Measurements from ENCODE around the gene ROCK2.

The ROCK2 gene

DNA sequence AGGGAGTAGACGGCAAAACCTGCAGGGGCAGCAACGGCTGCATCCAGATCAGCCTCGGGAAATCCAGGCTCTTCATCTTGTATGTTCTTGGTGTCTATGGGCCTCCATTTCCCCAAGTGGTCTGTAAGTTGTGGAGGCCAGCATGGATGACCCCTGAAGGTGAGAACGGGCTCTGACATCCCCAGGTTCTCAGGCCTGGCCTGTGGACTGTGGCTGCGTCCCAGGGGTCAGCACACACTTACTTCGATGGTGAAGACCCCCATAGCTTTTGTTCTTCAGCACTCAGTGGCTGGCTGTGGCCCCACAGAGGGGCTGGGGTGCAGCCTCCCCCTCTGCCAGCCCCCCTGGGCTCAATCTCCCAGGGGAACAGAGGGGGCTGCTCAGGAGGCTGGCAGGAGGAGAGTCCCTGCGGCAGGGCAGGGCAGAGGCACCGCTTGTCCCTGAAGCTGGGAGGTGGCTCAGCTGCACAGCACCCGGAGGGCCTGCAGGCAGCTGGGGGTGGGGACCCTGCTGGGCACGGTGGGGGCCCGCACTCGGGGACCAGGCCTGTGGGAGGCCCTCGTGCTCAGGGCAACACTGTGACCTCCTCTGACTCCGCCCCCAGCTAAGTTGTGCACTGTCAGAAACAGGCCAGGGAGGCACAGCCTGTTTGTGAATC is 185.4 kb downstream of the ROCK2 start:
- DNase-seq (ENCODE audit: insufficient read length, low spot score) (no peak), FAIRE-seq (no peak)

DNA sequence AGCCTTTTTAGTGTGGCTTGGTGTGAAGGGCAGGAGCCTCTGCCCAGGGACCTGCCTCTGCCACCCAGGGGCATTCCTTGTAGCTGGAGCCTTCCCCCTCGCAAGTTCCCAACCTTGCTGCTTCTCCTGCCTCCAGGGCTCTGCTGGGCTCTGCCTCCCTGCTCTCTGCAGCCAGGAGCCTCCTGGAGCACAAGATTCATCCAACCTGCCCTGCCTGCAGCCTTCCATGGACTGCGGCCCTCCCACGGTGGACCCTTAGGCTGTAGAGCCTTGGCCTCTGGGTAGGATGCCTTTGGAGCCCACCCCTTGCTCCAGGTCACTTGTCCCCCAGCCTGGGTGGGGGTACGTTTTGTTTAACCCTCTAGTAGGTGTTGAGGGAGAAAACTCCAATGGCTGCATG is 186.7 kb downstream of the ROCK2 start:
- no peak for DNase-seq (ENCODE audit: insufficient read length, low spot score)
- FAIRE-seq, result no peak

DNA sequence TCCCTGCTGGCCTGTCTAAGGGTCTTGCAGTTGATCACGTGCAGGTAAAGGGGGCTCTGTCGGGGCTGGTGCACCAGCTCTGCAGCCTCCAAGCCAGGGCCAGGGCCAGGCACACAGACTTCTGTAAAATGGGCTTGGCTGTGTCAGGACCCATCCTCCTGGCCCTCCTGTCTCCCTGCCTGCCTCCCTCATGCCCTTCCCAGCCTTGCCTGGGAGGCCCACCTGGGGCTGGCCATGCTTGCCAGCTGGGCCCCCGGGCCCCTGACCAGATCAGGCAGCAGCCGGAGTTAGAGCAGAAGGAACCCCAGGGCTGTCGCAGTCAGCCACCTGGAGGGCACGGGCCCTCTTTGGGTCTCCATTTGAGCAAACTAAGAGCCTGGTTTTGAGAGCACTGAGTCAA is 187.1 kb downstream of the ROCK2 start:
- FAIRE-seq (no peak), DNase-seq (ENCODE audit: insufficient read length, low spot score) (no peak)

DNA sequence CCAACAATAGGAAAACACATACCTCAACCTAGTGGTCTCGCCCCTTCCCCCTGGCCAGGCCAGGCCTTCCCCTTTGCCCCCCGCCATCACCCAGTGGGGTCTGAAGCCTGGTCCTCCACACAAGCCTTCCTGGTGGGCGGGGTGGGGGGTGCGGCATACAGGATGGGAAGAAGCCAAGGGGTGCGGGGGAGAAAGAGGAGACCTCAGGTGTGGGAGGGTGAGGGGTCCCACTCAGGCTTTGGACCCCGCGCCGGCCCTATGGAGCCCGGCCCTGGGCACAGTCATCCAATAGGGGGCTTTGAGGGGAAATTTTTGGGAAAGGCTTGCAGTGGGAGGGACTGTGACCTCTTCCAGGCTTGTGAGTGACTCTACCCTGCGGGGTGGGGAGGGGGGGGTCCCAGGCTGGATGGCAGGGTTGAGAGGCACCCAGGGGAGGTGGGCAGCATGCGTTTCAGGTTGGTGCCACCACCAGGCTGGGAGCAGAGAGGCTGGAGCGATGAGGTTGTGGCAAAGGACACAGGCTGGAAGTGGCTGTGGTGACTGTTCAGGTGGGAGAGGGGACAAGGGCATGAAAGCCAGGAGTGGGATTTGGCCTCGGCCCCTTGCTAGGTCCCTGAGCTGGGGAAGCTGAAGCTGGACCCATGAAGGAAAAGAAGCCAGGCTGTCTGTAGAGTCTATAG is 187.9 kb downstream of the ROCK2 start:
- no peak for DNase-seq (ENCODE audit: insufficient read length, low spot score)
- no peak for FAIRE-seq

DNA sequence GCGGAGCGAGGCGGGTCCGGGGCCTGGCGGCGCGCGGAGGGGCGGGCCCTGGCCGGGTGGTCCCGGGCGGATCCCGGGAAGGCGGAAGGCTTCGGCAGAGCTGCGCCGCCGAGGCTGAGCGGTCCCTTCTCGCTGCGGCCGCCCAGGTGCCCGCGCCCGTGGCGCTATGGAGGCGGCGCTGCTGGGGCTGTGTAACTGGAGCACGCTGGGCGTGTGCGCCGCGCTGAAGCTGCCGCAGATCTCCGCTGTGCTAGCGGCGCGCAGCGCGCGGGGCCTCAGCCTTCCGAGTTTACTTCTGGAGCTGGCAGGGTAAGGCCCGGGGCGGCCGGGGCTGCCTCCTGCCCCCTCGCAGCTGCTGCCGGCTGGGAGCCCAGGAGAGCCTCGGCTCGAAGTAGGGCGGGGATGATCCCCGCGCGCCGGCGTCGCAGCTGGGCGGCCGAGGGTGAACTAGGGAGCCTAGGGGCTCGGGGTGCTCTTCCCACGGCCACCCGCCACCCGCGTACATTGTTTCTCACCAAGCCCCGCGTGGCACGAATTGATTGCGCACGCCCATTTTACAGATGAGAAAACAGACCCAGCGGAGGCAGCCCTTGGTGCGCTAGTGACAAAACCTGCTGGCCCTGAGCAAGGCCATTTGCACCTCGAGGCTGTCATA is 188.9 kb downstream of the ROCK2 start, which contains the start of gene SLC66A3:
SLC66A3 (plus strand) TSS at position 87 of the 655 bp plus-strand sequence; CDS start at position 167, 80 bp downstream.
- DNase-seq (ENCODE audit: insufficient read length, low spot score) (peak; percentile 83), FAIRE-seq (no peak)

DNA sequence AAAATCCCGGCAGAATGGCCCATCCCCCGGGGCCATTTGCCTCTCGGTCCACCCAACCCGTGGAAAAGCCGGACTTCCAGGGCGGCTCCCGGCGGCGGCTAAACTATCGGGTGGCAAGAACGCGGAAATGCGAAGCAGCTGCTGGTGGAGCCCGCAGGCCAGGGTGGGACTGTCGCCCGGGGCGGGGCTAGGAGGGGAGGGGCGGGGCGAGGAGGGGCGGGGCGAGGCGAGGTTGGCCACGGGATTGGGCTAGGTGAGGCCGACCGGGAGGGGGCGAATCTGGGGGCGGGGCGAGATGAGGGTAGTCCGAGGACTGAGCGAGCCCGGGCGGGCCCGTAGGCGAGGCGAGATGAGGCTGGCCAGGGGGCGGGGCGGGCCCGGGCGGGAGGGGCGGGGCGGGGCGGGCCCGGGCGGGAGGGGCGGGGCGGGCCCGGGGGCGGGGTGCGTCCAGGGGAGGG is 189.5 kb downstream of the ROCK2 start:
- DNase-seq (ENCODE audit: insufficient read length, low spot score) (peak; percentile 97), FAIRE-seq (peak; percentile 87)

DNA sequence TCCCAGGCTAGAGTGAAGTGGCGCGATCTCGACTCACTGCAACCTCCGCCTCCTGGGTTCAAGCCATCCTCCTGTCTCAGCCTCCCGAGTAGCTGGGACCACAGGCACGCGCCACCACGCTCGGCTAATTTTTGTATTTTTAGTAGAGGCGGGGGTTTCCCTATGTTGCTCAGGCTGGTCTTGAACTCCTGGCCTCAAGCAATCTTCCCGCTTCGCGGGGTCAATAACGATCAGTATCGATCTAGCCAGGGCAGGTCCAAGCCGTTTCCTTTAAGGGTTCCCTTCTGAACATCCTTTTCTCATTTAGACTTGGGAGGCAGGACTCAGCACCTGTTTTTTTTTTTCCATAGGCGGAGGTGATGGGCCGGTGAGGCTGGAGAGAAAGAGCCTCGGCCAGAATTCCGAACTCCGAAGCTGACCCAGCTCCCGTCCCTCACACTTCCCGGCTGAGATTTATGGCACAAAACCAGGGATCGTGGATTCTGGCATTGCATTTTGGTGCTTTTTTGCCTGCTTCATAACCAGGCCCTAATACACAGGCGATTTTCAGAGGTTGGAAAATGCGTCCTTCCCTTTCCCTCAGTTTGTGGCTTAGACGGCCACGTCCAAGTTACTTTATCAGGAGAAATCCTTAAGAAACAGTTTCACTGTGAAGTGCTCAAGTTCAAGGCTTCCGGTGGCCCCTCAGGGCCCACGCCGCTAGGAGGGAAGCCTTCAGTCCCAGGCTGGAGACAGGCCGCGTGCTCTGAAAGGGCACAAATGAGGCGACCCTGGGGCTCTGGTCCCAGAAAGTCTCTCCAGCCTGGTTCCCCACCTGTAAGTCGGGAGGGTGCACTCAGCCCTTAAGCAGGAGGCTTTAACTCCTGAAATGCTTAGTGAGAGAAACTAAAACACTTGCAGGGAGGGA is 190.2 kb downstream of the ROCK2 start:
- no peak for DNase-seq (ENCODE audit: insufficient read length, low spot score)
- no peak for FAIRE-seq

DNA sequence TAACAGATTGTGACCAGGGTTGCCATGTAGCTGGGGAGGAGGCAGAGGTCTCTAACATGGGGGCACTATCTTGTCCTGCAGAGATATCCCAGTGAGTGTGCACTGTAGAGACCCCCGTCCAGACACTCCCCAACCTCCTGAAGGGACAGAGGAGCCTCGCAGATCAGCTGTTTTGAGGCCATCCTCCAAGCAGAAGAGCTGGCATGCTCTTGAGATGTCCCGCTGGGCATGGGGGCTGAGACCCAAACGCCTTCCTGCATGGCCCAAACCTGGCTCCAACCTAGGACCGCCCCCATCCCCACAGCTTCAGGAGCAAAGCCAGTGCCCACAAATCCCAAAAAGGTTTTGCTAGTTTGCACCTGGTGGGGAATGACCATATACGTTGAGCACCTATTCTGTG is 191.8 kb downstream of the ROCK2 start:
- DNase-seq (ENCODE audit: insufficient read length, low spot score), result no peak
- no peak for FAIRE-seq

DNA sequence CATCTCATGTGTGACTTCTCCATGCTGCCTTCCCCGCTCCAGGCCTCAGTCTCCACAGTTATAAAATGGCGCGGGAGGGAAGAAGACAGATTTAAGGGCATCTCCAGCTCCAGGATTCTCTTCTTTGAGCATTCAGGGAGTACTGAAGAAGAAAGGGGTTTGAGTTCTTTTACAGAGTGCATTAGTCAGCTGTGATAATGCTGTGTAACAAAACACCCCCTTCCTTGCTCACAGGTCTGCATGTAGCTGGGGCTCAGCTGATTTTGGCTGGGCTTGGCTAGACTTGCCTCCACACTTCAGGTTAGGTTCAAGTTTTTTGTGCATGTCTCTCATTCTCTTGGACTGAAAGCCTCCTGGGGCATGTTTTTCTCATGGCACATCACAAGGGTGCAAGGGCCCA is 197.2 kb downstream of the ROCK2 start:
- FAIRE-seq (no peak), DNase-seq (ENCODE audit: insufficient read length, low spot score) (no peak)

DNA sequence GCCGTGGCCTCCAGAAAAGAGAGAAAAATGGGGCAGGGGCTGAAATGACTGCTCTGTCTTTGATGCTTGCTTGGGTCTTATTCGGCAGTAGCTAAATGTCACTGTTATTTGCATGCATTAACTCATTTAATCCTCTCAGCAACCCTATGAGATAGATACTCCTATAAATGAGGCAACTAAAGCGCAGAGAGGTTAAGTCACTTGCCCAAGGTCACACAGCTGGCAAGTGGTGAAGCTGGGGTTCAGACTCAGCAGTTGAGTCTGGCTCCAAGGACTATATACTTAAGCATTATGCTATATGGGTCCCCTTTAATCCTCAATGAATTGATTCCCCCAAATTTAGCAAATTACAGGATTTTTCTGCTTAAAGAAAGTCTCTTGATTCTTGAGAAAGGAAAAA is 198.4 kb downstream of the ROCK2 start:
- DNase-seq (ENCODE audit: insufficient read length, low spot score) (no peak), FAIRE-seq (no peak)

DNA sequence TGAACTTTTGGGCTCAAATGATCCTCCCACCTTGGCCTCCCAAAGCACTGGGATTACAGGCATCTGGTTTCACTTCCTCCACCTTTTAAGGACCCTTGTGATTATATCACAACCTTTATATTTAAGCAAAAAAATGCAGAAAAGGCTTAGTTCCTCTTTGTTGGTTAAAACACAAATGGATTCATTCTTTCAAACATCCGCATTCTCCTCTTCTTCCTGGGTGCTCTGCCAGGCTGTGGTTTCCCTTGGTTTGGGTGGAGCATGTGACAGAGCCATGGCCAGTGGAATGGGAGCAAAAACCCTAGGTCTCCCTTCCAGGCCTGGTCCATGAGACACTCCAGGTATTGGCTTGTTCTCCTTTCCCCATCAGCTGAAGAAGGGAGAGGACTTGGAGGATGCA is 199.1 kb downstream of the ROCK2 start:
- FAIRE-seq (no peak), DNase-seq (ENCODE audit: insufficient read length, low spot score) (no peak)

DNA sequence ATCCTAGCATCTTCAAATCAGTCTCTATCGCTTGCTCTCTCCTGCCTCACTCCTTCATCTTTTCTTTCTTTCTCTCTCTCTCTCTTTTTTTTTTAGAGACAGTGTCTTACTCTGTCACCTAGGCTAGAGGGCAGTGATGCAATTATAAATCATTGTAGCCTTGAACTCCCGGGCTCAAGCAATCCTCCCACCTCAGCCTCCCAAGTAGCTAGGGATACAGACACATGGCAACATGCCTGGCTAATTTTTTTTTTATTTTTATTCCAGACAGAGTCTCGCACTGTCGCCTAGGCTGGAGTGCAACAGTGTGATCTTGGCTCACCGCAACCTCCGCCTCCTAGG is 199.7 kb downstream of the ROCK2 start:
- FAIRE-seq, result no peak
- no peak for DNase-seq (ENCODE audit: insufficient read length, low spot score)

DNA sequence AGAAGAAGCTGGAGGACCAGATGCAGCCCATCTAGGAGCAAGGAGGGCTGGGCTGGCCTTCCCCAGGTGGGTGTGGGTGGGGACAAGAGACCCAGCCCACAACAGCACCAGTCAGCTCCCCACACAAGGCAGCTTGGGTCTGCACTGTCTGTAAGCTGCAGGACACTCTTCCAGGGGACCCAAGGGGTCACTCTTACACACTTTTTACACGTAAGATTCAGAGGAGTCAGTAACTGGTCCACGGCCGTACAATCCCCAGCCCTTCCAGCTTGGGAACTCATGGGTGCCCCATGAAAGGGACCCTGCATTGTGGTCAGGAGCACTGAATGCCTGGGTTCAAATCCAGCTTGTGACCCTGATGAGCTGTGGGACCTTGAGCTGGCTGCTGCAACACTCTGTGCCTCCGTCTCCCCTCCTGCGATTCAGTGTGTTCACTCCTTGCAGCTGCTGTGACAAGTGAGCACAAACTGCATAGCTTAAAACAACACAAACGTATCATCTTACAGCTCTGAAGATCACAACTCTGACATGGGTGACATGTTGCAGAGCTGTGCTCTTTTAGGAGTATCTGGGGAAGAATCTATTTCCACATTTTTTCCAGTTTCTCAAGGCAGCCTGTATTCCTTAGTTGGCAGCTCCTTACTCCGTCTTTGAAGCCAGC is 200.2 kb downstream of the ROCK2 start:
- FAIRE-seq, result peak; percentile 49
- no peak for DNase-seq (ENCODE audit: insufficient read length, low spot score)

DNA sequence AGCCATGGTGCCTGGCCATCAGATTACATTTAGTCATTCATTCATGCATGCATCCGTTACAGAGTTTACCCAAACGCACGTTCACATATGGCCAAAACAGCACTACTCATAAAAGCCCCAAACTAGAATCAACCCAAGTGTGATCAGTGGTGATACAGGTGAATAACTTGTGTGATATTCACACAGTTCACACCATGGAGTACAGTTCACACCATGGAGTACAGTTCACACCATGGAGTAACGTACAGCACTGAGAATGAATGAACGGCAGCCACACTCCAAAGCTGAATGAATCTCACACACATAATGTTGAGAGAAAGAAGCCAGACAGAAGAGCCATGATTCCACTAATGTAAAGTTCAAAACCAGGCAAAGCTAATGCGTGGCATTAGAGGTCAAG is 201.4 kb downstream of the ROCK2 start:
- FAIRE-seq (no peak), DNase-seq (ENCODE audit: insufficient read length, low spot score) (no peak)

DNA sequence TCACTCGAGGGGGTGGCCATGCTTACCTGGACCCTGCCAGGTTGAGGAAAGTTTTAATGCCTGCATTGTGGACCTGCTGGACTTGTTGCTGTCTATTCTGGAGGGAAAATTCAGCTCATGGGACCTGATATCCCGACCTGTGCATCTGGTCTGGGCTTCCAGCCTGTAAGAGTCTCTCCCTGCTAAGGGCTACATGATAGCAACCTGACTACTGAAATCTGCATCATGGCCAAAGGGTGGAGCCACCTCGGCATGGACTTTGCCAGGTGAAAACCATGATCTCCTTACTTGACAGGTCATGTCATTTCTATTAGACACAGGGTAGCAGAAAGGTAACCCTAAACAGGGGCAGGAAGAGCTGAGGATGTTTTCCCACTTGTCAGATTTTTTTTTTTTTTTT is 202.1 kb downstream of the ROCK2 start:
- no peak for DNase-seq (ENCODE audit: insufficient read length, low spot score)
- FAIRE-seq, result no peak

DNA sequence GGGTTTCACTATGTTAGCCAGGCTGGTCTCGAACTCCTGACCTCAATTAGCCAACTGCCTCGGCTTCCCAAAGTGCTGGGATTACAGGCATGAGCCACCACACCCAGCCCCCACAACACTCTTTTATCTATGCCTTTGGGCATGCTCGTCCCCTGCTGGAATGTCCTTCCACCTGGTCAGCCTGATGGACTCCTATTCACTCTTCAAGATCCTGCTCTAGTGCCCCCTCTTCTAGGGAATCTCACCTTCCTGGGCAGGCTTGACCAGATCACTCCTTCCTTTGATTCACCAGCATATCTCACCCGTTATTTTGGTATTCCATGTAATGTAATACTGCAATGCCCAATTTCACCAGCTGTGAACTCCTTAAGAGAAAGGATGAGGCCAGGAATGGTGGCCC is 203.1 kb downstream of the ROCK2 start:
- DNase-seq (ENCODE audit: insufficient read length, low spot score) (no peak), FAIRE-seq (no peak)

DNA sequence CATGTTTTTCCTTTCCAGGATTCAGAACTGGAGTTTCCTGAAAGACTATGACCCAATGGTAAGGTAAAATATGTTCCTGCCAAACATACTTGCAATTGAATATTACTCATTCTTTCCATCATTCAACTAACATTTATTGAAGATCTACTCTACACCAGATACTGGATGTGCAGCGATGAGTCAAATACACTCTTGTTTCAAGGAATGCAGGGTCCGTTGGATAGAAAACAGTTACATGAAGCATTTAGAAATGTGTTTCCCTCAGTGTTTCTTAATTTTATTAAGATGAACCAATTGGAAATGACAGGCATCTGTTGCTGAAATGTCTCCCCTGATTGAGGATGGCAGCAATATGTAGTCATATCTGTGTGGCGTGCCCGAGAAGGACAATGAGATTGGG is 203.9 kb downstream of the ROCK2 start:
- FAIRE-seq, result no peak
- peak; percentile 22 for DNase-seq (ENCODE audit: insufficient read length, low spot score)

DNA sequence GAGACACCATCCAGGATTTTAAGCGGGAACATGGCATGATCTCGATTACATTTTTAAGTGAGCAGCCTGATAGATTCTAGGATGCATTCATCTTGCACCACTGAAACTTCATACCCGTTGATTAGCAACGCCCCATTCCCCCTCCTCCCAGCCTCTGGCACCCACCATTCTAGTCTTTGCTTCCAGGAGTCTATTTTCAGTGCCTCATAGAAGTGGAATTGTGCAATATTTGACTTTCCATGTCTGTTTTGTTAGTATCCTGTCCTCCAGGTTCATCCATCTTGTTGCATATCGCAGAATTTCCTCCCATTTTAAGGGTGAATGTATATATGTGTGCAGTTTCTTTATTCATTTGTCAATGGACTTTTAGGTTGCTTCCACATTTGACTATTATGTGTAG is 210.1 kb downstream of the ROCK2 start:
- no peak for FAIRE-seq

DNA sequence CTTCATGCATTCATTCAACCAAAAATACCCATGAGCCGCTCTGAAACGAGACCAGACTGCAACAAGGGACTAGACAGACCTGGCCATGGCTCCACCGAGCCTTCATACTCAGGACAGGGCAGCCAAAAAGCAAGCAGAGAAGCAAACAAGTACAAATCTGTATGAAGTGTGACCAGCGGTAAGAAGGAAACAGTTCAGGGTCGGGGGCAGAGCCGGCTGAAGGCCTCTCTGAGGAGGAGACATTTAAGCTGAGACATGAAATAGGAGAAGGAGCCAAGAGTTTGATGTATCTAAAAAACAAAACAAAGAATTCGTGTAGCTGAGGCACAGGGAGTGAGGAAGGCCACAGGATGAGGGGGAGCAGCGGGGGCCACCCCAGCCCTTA is 210.5 kb downstream of the ROCK2 start:
- DNase-seq (ENCODE audit: insufficient read length, low spot score) (no peak), FAIRE-seq (no peak)

More for the DNA sequence above, 210.1 kb downstream of the ROCK2 start:
- no peak for DNase-seq (ENCODE audit: insufficient read length, low spot score)

DNA sequence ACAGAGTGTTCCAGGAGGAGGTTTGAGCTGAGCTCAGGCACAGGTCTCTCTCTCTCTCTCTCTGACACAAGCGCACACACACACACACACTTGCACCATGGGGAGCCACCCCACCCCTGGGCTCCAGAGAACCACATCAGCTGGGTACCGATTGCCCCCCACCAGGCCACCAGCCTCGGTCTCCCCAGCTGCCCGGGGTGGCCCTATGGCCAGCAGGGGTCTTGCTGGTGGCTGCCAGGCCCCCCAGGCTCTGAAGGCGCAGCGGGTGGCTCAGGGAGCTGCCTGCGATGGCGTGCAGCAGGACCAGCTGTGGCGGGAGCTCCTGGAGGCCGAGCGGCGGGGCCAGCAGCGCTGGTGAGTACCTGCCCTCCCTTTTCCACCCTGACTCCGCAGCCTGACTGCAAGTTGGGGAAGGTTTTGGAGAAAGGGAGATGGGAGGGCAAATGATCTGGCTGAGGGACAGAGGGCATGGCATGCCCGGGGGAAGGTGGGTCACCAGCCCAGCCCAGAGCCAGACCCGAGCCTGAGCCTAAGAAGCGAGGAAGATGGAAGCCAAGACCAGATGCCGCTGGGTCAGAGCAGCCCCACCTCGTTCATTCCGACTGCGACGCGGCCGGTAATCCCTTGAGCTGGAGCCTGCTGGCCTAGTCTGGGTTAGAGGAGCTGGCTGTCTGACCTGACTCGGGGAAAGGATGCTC is 211.0 kb downstream of the ROCK2 start:
- FAIRE-seq (no peak), DNase-seq (ENCODE audit: insufficient read length, low spot score) (no peak)

All from HTR-8/SVneo (cell line).